GM18505 (cell line): ENCODE results near the gene WDR53.
"Not testable (repeated sequence)": the region's sequence is repeated elsewhere in the genome, so short reads cannot be mapped to it uniquely, and the experiment has no call there.

ENCODE experiments used
- ATAC-seq: cut with Tn5 transposase; IDR thresholded peaks from one replicate; pipeline ENCODE4 v1.9.1; 2021; ENCODE audit not compliant: unreplicated experiment
- POLR2A ChIP-seq: IDR thresholded peaks from 4 replicates; pipeline ENCODE4 v1.6.1; 2011; ENCODE audit warnings: borderline replicate concordance; ENCODE audit not compliant: insufficient read depth, insufficient read length; ENCODE audit errors: extremely low read depth

The WDR53 gene

DNA sequence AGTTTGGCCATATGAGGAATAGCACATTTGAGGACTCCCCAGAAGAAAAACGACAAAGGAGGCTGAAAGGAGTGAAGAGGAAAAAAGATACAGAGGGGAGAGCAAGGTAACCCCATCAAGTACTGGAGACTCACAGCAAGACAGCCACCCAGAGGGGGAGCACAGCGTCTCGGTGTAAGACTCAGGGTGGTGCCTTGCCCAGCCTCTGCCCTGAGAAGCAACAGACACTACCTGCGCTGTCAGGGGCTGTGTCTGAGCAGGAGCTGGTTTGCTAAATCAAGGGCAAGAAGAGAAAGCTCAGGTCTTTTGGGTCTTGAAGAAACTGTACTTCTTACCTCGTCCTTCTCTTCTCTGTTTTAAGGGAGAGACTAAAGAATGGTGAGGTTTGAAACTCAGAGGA, 28.0 kb upstream of the WDR53 start:
- ATAC-seq = no peak
- TF ChIP-seq POLR2A = no peak

DNA sequence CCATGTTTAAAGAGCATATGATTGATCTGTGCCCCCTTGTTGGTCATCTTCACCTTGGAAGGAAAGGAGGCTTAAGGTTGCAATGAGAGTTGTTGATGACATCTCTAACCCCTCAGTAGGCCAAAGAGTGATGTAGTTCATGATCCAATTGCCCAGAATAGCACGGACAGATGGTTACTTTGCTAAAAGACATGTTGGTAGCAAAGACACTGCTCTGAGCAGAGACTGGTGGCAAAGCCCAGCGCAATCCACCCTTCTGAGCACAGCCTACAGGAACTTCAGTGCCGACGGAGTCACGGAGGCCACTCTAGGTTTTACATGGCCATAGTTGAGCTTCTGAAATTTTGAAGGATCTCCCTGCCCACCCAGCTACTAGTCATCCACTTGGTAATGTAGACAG, 21.9 kb upstream of the WDR53 start:
- ATAC-seq = no peak

DNA sequence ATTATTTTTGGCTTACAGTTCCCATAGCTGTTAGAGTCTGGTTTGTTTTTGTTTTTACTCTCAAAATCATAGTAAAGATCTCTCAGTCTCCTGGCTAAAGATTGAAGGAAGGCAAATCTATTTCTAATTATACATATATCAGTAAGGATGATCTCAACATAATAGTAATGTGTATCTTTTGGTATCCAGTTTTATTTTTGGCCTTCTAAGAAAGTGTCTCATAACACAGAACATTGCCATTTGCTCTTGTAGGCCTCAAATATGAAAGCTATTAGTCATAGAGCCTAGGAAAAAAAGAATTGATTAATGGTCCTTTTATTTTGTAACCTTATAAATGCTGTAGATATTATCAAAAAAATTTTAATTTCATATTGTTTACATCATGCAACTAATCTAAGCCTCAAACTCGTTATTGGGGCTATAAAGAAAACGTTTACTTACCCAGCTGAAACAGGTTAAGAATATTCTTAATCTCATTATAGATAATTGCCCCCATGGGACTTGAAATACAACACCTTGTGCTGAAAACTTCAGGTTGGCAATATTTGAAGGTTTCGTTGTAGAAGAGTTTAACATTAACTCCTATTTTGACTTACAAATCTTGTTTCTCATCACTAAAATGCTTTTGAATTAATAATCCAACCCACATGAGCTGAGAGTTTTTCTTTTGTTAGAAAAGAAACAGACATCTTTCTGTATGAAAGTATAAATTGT, 16.8 kb upstream of the WDR53 start:
- ATAC-seq = no peak
- TF ChIP-seq POLR2A = no peak

More for the DNA sequence above, 21.9 kb upstream of the WDR53 start:
- TF ChIP-seq POLR2A = no peak

DNA sequence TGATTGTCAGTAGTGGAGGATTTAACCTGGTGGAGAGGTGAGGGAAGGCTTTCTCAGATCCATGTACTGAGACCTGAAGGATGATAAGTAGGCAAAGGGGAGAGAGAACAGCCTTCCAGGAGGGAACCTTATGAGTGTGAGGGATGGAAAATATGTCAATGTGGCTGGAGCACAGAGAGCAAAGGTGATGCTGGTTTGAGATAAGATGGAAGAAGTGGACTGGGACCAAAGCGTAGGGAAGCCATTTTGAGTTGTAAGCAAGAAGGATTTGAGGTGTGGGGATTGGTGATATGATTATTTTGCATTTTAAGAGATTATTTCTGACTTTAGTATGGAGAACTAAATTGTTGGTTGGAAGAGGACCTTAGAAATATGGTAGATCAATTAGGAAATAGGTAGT, 4.0 kb upstream of the WDR53 start:
- TF ChIP-seq POLR2A = no peak
- ATAC-seq = no peak

DNA sequence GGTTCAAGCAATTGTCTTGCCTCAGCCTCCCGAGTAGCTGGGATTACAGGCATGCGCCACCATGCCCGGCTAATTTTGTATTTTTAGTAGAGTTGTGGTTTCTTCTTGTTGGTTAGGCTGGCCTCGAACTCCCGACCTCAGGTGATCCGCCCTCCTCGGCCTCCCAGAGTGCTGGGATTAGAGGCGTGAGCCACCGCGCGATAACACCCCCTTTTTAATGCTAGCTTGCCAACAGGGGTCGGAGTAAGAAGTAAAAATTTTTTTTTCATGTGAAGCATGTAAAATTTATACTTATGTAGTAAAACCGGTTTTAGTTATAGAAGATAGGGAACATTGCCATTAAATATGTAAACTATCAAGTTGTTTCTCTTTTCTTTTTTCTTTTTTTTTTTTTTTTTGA, 2.0 kb upstream of the WDR53 start:
- not testable (repeated sequence) for ATAC-seq

DNA sequence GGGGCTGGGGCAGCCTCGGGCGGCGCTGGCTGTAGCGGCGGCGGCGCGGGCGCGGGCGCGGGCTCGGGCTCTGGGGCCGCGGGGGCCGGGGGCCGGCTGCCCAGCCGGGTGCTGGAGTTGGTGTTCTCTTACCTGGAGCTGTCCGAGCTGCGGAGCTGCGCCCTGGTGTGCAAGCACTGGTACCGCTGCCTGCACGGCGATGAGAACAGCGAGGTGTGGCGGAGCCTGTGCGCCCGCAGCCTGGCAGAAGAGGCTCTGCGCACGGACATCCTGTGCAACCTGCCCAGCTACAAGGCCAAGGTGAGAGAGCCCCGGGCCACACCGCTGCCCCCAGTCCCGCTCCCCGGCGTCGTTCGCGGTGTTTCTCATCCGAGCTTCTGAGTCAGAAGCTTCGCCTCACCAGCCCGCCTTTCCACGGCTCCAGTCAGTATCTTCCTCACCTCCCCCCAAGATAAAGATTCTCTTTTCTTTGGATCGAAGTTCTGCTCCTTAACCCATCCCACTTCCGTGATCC, 706 bp upstream of the WDR53 start:
- no peak for TF ChIP-seq POLR2A
- ATAC-seq = no peak

DNA sequence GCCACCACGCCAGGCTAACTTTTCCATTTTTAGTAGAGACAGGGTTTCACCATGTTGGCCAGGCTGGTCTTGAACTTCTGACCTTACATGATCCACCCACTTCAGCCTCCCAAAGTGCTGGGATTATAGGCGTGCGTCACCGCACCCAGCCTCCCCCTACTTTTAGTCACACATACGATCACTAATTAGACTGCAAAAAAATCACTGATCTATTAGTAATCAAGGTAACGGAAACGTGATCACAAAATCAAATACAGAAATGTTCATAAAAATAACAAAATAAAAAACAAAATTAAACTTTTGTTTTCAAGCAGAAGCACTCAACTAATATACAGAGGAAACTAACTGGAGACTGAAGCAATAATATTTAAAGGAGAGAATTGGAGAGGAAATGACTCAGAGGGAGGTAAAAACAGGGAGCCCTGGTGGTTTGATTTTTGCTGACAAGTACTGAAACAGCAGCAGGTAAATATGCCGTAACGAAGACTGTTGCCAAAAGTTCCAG, 4.6 kb downstream of the WDR53 start:
- no peak for ATAC-seq
- no peak for TF ChIP-seq POLR2A

DNA sequence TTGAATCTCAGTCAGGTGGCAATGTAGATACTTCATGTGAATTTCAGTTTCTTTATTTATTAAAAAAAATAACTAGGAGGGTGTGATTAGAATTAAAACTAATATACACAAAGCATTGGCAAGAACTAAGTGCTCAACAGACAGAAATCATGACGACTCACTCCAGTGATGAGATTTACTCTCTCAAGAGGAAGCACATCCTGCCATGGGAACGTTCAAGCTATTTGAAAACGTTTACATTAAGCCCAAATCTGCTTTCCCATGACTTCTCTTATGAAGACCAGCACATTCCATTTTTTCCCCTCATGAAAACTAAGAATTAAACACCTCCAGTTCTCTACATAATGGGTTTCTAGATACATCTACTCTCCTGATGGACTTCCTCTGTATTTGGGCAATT, 8.5 kb downstream of the WDR53 start:
- no peak for TF ChIP-seq POLR2A
- ATAC-seq = no peak

DNA sequence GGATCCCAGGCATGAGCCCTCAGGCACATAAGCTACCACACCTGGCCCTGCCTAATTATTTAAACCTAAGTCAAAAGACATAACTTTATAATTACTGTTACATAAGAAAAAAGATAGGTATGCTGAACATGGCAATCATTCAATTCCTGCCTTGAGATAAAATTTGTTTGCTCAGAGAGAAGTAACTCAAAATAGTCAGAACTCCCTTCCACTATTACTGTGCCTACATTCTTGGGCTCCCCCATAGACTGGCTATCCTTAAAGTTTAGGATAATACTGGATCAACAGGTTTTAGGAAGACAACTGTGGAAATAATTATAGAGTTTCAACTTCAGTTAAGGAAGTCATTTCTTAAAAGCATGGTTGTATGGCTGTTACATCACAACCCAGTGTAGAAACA, 9.9 kb downstream of the WDR53 start:
- no peak for TF ChIP-seq POLR2A
- ATAC-seq = no peak

DNA sequence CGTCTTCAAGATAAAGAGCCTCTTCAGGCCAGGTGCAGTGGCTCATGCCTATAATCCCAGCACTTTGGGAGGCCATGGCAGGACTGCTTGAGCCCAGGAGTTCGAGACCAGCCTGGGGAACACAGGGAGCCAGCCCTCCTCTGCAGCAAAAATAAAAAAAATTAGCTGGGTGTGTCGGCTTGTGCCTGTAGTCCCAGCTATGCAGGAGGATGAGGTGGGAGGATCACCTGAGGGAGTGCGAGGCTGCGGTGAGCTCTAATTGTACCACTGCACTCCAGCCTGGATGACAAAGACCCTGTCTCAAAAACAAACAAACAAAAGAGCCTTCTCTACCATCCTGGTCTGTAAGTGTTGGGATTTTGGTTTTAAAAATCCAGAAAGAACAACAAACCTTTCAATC, 11.1 kb downstream of the WDR53 start:
- no peak for ATAC-seq
- TF ChIP-seq POLR2A = no peak

DNA sequence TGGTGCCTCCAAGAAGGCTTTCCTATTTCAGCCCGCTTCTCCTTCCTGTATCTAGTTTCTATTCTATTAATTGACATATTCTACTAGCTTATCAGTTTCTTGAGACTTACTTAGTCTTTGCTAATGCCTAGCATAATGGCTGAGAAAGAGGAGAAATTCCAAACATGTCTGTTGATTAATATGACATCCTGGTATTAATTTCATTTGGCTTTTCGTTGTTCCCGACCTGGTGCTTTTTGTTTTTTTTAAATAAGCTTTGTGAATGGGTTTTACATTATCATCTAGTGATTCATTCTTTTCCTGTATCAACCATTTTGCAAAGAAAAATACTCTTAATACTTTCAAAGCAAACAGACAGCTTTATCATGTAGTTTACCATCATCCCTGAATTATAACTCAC, 13.1 kb downstream of the WDR53 start:
- ATAC-seq = no peak
- no peak for TF ChIP-seq POLR2A

DNA sequence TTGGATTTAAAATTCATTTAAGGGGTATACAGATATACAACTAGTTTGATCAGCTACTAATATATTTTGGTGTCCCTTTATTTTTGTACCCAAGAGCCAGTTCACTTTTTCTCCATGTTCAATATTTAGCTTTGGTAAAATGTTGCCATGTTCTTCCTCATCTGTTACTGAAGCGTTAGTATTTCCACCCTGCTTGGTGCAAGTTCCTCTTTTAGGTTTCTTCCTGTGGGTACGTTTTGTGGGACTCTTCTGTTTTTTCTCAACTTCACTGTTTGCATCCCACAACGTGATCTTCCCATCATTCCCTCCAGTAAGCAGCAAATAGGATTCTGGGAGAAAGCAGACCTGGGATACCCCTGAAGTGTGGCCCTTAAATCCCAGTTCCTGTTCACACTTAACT, 14.1 kb downstream of the WDR53 start:
- ATAC-seq = no peak
- no peak for TF ChIP-seq POLR2A

DNA sequence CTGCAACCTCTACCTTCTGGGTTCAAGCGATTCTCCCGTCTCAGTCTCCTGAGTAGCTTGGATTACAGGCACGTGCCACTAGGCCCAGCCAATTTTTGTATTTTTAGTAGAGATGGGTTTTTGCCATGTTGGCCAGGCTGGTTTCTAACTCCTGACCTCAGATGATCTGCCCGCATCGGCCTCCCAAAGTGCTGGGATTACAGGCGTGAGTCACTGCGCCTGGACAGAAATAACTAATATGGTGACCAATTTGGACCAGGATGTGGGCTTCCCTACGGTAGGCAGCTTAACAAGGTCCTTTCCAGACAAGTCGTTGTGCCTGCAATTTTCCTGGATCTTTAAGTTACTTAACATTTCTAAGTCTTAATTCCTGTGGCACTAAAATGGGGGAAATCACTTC, 14.8 kb downstream of the WDR53 start:
- no peak for TF ChIP-seq POLR2A
- no peak for ATAC-seq

DNA sequence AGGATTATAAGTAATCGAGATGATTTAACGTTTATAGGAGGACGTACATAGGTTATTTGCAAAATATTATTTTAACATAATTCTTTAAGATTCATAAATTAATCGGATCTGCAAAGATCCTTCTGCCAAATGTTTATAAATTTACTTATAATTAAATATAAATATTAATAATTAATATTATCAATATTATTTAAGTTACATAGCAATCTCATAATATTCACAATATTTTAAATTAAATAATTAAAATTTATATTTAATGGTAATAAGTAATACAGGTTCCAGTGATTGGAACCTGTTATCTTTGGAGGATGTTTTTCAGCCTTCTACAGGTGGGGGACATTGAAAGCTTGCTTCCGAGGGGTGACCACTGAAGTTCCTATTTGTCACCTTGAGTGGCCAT, 16.1 kb downstream of the WDR53 start:
- ATAC-seq = no peak
- TF ChIP-seq POLR2A = no peak

DNA sequence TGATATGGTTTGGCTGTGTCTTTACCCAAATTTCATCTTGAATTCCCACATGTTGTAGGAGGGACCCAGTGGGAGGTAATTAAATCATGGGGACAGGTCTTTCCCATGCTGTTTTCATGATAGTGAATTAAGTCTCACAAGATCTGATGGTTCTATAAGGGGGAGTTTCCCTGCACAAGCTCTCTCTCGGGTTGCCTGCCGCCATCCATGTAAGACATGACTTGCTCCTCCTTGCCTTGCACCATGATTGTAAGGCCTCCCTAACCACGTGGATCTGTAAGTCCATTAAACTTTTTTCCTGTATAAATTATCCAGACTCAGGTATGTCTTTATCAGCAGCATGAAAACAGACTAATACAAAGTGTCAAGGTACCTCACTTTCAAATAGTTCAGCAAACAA, 18.2 kb downstream of the WDR53 start:
- ATAC-seq = not testable (repeated sequence)

DNA sequence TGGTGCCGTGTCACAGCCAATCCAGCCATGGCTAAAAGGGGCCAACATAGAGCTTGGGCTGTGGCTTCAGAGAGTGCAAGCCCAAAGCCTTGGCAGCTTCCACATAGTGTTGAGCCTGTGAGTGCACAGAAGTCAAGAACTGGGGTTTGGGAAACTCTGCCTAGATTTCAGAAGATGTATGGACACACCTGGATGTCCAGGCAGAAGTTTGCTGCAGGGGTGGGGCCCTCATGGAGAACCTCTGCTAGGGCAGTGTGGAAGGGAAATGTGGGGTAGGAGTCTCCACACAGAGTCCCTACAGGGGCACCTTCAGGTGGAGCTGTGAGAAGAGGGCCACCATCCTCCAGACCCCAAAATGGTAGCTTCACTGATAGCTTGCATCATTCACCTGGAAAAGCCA, 19.0 kb downstream of the WDR53 start:
- not testable (repeated sequence) for ATAC-seq
